ENCODE data around the gene WDR90.

DNA sequence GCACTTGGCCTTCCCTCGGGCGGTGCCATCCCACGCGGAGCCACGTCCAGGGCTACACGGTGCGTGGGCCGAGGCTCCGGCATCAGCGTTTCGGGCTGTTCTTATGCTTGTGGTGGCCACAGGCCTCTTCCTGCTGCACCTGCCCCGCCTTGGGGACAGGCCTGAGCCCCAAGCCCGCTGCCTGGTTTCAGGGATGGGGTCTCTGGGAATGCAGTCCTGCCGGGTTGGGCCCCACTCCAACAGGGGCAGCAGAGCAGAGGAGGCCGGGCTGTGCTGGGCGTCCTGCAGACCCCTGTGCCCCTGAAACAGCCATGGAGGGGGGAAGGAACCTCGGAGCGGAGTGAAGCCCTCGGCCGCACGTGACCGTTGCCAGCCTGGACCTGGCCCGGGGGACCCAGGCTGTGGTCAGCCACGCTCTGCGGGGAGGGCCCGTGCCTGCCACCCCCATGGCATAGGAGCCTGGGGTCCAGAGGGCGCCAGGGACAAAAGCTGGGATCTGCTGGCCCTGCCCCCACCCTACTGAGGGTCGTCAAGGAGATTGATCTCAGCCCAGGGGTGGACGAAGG, 18.8 kb upstream of the WDR90 start:
- TF ChIP-seq, protein P1, sequence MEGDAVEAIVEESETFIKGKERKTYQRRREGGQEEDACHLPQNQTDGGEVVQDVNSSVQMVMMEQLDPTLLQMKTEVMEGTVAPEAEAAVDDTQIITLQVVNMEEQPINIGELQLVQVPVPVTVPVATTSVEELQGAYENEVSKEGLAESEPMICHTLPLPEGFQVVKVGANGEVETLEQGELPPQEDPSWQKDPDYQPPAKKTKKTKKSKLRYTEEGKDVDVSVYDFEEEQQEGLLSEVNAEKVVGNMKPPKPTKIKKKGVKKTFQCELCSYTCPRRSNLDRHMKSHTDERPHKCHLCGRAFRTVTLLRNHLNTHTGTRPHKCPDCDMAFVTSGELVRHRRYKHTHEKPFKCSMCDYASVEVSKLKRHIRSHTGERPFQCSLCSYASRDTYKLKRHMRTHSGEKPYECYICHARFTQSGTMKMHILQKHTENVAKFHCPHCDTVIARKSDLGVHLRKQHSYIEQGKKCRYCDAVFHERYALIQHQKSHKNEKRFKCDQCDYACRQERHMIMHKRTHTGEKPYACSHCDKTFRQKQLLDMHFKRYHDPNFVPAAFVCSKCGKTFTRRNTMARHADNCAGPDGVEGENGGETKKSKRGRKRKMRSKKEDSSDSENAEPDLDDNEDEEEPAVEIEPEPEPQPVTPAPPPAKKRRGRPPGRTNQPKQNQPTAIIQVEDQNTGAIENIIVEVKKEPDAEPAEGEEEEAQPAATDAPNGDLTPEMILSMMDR (IDR thresholded peaks at IDR 0.05), result no peak
- TF ChIP-seq POLR2AphosphoS5 (IDR thresholded peaks at IDR 0.05), result no peak
- no peak for TF ChIP-seq EP300 (IDR thresholded peaks at IDR 0.05)
- TF ChIP-seq POLR2A (IDR thresholded peaks at IDR 0.05), result no peak

Data from stomach (tissue), 4 donors.